A549 (cell line): ENCODE results near the gene STAT5B.
"Not testable (repeated sequence)": the region's sequence is repeated elsewhere in the genome, so short reads cannot be mapped to it uniquely, and the experiment has no call there.

Source experiments
- CBX2 ChIP-seq: fragments of 200-600 bp; sonication (generic); IDR thresholded peaks from 2 replicates; pipeline ENCODE4 v1.6.1; 2016; ENCODE audit warnings: low read depth, mild to moderate bottlenecking, borderline replicate concordance
- CBX8 ChIP-seq: fragments of 200-600 bp; sonication (generic); IDR thresholded peaks from 2 replicates; pipeline ENCODE4 v1.6.1; 2016
- CEBPB ChIP-seq, 2 experiments: fragments of >200 bp in 1 of 2; sonication (Bioruptor Twin) in 1 of 2; formaldehyde crosslinking in 1 of 2; IDR thresholded peaks; 2 replicates each; pipeline ENCODE4 v1.6.1; 2012 to 2016
- CHD4 ChIP-seq: fragments of 200-600 bp; sonication (generic); IDR thresholded peaks from 2 replicates; pipeline ENCODE4 v1.6.1; 2016; ENCODE audit warnings: antibody characterized with exemption, mild to moderate bottlenecking, borderline replicate concordance
- EP300 ChIP-seq, 2 experiments: fragments of >200 bp; sonication (Bioruptor Twin); formaldehyde crosslinking; IDR thresholded peaks; 2 replicates in 1 of 2; 3 replicates in 1 of 2; pipeline ENCODE4 v1.6.1; 2016 to 2017
- JUNB ChIP-seq: fragments of >200 bp; sonication (Bioruptor Twin); formaldehyde crosslinking; IDR thresholded peaks from 2 replicates; pipeline ENCODE4 v1.6.1; 2016
- MYC ChIP-seq: IDR thresholded peaks from 2 replicates; pipeline ENCODE4 v1.6.1; 2012; ENCODE audit warnings: mild to moderate bottlenecking, inconsistent platforms, low read length, improper control_type of control experiment, borderline replicate concordance
- POLR2A ChIP-seq: IDR thresholded peaks from 2 replicates; pipeline ENCODE4 v1.6.1; 2012; ENCODE audit warnings: mild to moderate bottlenecking, low read length
- RCOR1 ChIP-seq: fragments of 150-350 bp; IDR thresholded peaks from 2 replicates; pipeline ENCODE4 v1.6.1; 2014; ENCODE audit warnings: antibody characterized with exemption, low read length, low read depth
- RNF2 ChIP-seq: fragments of 200-600 bp; sonication (generic); IDR thresholded peaks from 2 replicates; pipeline ENCODE4 v1.6.1; 2016; ENCODE audit warnings: low read depth, mild to moderate bottlenecking, antibody characterized with exemption, moderate library complexity, borderline replicate concordance
- ZFP36 ChIP-seq: fragments of 450-650 bp; IDR thresholded peaks from 2 replicates; pipeline ENCODE4 v1.6.1; 2014; ENCODE audit warnings: borderline replicate concordance; ENCODE audit not compliant: partially characterized antibody
- TF ChIP-seq, protein P1 (sequence below): fragments of >200 bp; sonication (Bioruptor Twin); formaldehyde crosslinking; IDR thresholded peaks from 3 replicates; pipeline ENCODE4 v1.5.1; 2016
- TF ChIP-seq, protein P2 (sequence below): IDR thresholded peaks from 2 replicates; pipeline ENCODE4 v1.6.1; 2012; ENCODE audit warnings: low read depth, borderline replicate concordance
- TF ChIP-seq, protein P3 (sequence below): fragments of 200-600 bp; sonication (generic); IDR thresholded peaks from 2 replicates; pipeline ENCODE4 v1.6.1; 2016; ENCODE audit warnings: antibody characterized with exemption, mild to moderate bottlenecking, moderate library complexity

DNA sequence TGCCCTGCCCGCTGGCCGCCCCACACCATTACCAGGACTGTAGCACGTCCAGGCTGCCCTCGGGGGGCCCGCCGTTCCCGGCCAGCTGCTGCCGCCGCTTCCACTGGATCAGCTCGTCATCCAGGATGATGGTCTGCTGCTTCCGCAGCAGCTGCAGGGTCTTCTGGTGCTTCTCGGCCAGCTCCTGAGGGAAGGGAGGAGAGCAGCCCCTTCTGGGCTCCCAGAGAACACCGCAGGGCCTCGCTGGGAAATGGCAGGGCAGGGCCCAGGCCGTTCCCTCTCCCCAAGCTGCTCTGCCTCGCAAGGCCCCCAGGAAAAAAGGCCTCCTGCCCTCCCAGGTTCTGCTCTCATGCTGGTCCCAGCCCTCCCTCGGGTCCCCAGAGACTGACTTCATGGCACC lies 56.9 kb downstream of the STAT5B start:
- not testable (repeated sequence) for TF ChIP-seq CBX2; CHD4; CBX8; RCOR1; MYC; CEBPB (IDR thresholded peaks at IDR 0.05); POLR2A; RNF2; ZFP36; JUNB; EP300 (IDR thresholded peaks at IDR 0.05)
- TF ChIP-seq, protein P1, sequence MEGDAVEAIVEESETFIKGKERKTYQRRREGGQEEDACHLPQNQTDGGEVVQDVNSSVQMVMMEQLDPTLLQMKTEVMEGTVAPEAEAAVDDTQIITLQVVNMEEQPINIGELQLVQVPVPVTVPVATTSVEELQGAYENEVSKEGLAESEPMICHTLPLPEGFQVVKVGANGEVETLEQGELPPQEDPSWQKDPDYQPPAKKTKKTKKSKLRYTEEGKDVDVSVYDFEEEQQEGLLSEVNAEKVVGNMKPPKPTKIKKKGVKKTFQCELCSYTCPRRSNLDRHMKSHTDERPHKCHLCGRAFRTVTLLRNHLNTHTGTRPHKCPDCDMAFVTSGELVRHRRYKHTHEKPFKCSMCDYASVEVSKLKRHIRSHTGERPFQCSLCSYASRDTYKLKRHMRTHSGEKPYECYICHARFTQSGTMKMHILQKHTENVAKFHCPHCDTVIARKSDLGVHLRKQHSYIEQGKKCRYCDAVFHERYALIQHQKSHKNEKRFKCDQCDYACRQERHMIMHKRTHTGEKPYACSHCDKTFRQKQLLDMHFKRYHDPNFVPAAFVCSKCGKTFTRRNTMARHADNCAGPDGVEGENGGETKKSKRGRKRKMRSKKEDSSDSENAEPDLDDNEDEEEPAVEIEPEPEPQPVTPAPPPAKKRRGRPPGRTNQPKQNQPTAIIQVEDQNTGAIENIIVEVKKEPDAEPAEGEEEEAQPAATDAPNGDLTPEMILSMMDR: not testable (repeated sequence)
- TF ChIP-seq, protein P2, sequence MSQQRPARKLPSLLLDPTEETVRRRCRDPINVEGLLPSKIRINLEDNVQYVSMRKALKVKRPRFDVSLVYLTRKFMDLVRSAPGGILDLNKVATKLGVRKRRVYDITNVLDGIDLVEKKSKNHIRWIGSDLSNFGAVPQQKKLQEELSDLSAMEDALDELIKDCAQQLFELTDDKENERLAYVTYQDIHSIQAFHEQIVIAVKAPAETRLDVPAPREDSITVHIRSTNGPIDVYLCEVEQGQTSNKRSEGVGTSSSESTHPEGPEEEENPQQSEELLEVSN: not testable (repeated sequence)
- TF ChIP-seq, protein P3, sequence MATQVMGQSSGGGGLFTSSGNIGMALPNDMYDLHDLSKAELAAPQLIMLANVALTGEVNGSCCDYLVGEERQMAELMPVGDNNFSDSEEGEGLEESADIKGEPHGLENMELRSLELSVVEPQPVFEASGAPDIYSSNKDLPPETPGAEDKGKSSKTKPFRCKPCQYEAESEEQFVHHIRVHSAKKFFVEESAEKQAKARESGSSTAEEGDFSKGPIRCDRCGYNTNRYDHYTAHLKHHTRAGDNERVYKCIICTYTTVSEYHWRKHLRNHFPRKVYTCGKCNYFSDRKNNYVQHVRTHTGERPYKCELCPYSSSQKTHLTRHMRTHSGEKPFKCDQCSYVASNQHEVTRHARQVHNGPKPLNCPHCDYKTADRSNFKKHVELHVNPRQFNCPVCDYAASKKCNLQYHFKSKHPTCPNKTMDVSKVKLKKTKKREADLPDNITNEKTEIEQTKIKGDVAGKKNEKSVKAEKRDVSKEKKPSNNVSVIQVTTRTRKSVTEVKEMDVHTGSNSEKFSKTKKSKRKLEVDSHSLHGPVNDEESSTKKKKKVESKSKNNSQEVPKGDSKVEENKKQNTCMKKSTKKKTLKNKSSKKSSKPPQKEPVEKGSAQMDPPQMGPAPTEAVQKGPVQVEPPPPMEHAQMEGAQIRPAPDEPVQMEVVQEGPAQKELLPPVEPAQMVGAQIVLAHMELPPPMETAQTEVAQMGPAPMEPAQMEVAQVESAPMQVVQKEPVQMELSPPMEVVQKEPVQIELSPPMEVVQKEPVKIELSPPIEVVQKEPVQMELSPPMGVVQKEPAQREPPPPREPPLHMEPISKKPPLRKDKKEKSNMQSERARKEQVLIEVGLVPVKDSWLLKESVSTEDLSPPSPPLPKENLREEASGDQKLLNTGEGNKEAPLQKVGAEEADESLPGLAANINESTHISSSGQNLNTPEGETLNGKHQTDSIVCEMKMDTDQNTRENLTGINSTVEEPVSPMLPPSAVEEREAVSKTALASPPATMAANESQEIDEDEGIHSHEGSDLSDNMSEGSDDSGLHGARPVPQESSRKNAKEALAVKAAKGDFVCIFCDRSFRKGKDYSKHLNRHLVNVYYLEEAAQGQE: not testable (repeated sequence)
